ENCODE measurements around the gene DDX6.

DNA sequence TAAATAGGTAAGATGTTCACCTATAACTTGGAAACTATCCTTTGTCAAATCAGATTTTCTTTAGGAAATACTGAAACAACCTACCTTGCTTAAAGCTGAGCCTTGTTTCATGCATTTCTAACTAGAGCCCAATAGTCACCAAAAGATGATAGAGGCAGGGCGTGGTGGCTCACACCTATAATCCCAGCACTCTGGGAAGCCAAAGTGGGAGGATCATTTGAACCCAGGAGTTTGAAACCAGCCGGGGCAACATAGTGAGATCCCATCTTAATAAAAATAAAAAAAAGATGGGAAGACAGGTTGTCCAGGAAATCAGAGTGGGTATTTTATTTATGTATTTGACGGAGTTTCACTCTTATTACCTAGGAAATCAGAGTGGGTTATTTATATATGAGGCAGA, 38.3 kb downstream of the DDX6 start:
- TF ChIP-seq RAD21 (IDR thresholded peaks at IDR 0.05; ENCODE audit: low read depth) (no peak), TAF1 (IDR thresholded peaks at IDR 0.05; ENCODE audit: low read depth) (no peak), CEBPB (IDR thresholded peaks at IDR 0.05) (no peak), YY1 (IDR thresholded peaks at IDR 0.05; ENCODE audit: low read depth) (no peak), EP300 (IDR thresholded peaks at IDR 0.05; ENCODE audit: borderline replicate concordance) (no peak), CREB1 (IDR thresholded peaks at IDR 0.05; ENCODE audit: low read depth) (no peak), TCF12 (IDR thresholded peaks at IDR 0.05; ENCODE audit: low read depth) (no peak)
- TF ChIP-seq, protein P1, sequence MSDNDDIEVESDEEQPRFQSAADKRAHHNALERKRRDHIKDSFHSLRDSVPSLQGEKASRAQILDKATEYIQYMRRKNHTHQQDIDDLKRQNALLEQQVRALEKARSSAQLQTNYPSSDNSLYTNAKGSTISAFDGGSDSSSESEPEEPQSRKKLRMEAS (IDR thresholded peaks at IDR 0.05), result no peak
- TF ChIP-seq, protein P2, sequence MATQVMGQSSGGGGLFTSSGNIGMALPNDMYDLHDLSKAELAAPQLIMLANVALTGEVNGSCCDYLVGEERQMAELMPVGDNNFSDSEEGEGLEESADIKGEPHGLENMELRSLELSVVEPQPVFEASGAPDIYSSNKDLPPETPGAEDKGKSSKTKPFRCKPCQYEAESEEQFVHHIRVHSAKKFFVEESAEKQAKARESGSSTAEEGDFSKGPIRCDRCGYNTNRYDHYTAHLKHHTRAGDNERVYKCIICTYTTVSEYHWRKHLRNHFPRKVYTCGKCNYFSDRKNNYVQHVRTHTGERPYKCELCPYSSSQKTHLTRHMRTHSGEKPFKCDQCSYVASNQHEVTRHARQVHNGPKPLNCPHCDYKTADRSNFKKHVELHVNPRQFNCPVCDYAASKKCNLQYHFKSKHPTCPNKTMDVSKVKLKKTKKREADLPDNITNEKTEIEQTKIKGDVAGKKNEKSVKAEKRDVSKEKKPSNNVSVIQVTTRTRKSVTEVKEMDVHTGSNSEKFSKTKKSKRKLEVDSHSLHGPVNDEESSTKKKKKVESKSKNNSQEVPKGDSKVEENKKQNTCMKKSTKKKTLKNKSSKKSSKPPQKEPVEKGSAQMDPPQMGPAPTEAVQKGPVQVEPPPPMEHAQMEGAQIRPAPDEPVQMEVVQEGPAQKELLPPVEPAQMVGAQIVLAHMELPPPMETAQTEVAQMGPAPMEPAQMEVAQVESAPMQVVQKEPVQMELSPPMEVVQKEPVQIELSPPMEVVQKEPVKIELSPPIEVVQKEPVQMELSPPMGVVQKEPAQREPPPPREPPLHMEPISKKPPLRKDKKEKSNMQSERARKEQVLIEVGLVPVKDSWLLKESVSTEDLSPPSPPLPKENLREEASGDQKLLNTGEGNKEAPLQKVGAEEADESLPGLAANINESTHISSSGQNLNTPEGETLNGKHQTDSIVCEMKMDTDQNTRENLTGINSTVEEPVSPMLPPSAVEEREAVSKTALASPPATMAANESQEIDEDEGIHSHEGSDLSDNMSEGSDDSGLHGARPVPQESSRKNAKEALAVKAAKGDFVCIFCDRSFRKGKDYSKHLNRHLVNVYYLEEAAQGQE (IDR thresholded peaks at IDR 0.05; ENCODE audit: low read depth), result no peak
